Activated CD4-positive, CD25-positive, alpha-beta regulatory T cell treated with anti-CD3 and anti-CD28 coated beads, Interleukin-2, amount 50 U/mL, for 72 hours (primary cell): ENCODE measurements around the gene GGPS1.
"Not testable (repeated sequence)": the region's sequence is repeated elsewhere in the genome, so short reads cannot be mapped to it uniquely, and the experiment has no call there.

ENCODE experiments used
- DNase-seq: peaks from one replicate; pipeline ENCODE4 v3.0.0; 2021

Gene GGPS1

GRCh38 chr1:235328271-235329138 is at the start of gene GGPS1:
TSS of gene GGPS1 (plus strand) at chr1:235328570. CDS start at chr1:235335265, 6,695 bp downstream.
- DNase-seq, result peak; percentile 96

GRCh38 chr1:235278915-235279292 is 49.5 kb upstream of the GGPS1 start:
- DNase-seq, result no peak

GRCh38 chr1:235279694-235280093 is 48.7 kb upstream of the GGPS1 start:
- DNase-seq, result no peak

GRCh38 chr1:235280467-235280866 is 47.9 kb upstream of the GGPS1 start:
- no peak for DNase-seq

- not testable (repeated sequence) for DNase-seq
These were observed 44.7 kb upstream of the GGPS1 start for GRCh38 chr1:235283636-235284035.

DNA sequence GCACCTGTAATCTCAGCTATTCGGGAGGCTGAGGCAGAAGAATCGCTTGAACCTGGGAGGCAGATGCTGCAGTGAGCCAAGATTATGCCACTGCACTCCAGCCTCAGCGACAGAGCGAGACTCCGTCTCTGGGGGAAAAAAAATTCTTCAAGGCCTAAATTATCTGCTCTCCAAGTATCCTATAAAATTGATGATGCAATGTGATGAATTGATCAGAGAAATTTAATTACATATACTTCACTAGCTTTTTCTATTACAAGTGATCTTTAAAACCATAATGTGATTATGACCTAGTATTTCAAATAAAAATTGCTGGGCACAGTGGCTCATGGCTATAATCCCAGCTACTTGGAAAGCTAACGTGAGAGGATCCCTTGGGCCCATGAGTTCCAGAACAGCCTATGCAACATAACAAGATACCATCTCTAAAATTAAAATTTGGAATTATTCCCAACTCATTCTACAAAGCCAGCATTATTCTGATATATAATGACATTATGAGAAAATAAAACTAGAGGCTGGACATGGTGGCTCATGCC is 44.1 kb upstream of the GGPS1 start:
- no peak for DNase-seq

GRCh38 chr1:235286667-235287066 is 41.7 kb upstream of the GGPS1 start:
- no peak for DNase-seq

DNA sequence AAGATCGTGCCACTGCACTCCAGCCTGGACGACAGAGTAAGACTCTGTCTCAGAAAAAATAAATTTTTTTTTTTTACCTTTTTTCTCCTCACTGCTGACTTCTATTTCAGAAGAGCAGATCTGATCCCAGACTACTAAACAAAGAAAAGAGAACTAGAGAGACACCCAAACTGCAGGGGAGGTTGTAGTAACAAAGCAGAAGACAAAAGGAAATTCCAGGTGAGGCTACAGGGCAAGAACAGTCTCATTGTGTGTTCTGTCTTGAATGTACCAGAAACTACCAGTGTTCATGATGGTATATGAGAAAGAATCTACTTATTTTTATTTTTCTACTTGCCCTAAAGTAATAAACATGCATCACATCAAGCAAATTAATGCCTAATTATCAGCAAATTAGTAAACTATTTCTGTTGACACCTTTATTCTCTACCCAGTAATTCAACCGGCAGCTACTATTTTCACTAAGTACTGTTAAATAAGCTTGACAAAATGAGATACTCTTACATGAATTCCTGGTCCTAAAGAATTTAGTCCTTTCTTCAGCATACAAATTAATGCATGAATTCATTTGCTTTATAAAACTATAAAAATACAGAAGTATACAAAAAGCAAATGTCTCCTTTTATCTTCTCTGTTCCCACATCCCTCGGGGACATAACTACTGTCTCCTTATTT is 41.0 kb upstream of the GGPS1 start:
- DNase-seq, result no peak

GRCh38 chr1:235289859-235290739 is 38.3 kb upstream of the GGPS1 start:
- no peak for DNase-seq

DNA sequence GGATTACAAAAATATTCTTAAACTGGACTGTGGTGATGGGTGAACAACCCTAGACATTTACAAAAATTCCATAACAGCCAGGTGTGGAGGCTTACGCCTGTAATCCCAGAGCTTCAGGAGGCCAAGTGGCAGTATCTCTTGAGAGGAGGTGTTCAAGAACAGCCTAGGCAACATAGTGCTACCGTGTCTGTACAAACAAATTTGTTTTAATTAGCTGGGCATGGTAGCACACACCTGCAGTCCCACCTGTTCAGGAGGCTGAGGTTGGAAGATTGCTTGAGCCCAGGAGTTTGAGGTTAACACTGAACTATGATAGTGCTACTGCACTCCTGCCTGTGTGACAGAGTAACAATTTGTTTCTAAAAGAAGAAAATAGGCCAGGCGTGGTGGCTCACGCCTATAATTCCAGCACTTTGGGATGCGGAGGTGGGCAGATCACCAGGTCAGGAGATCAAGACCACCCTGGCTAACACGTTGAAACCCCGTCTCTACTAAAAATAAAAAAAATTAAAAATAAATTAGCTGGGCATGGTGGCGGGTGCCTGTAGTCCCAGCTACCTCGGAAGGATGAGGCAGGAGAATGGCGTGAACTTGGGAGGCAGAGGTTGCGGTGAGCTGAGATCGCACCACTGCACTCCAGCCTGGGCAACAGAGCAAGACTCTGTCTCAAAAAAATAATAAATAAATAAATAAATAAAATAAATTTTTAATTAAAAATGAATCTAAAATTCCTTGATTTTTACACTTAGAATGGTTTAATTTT is 37.4 kb upstream of the GGPS1 start:
- no peak for DNase-seq

GRCh38 chr1:235291599-235292091 is 36.7 kb upstream of the GGPS1 start:
- DNase-seq, result no peak

DNA sequence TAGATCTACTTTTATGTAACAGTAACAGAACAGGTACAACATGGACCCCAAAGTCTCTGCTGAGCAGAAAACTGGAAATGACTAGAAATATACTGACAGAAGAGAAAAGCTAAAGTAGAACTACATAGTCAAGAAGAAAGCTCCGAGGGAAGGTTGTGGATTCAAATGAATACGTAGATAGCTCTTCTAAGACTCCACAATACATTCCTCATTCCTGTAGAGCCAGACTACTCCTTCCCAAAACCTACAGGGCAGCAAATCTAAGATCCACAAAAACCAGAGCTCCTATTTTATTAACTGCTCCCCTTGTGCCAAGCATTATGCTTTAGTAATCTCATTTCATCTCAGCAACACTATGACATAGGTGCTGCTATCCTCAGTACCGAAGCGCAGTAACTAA is 35.6 kb upstream of the GGPS1 start:
- no peak for DNase-seq

DNA sequence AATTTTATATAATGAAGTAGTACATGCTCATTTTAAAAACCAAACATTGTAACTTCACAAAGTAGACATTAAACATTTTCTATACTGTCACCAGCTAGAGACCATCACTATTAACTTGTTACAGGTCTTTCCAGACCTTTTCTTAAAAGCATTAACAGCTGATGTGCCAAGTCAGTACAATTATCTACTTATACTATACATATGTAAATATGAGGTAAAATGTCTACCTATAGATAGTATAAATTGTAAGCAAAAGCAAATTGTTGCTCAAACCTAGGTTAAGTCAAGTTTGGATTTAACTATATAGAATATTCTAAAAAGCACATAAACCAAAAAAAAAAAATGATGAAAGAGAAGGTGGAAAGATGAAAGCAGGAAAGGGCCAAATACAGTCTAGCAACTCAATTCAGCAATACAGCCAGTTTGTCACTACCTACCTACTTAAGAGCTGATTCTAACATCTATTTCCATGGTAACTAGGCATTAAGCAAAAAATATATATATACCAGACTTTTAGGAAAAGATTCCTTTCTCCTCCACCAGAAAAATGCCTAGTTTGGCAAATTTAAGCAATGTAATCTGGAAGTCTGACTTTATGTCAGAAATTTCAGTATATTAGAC is 34.9 kb upstream of the GGPS1 start:
- DNase-seq, result no peak

DNA sequence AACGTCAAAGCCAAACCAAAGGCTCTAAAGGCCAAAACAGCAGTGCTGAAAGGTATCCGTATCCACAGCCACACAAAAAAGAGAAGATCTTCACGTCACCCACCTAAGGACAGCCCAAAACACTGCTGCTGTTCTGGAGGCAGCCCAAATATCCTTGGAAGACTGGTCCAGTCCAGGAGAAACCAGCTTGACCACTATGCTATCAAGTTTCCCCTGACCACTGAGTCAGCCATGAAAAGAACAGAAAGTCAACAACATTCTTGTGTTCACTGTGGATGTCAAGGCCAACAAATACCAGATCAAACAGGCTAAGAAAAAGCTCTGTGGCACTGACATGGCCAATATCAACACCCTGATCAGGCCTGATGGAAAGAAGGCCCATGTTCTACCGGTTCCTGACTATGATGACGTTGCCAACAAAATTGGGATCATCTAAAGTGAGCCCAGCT is 32.4 kb upstream of the GGPS1 start:
- no peak for DNase-seq

DNA sequence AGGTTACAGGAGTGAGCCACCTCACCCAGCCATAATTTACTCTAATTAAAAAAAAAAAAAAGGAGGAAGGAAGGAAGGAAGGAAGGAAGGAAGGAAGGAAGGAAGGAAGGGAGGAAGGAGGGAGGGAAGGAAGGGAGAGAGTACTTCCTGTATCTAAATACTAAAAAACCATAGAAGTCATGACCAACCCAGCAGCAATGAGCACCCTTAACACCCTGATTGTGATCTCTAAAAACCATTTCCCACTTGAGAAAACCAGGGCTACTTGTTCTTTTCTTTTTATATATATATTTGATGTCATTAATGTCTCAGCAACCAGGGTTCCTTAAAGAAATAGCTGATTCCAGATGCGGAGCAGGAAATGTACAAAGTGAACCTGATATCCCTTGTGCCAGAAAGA is 31.6 kb upstream of the GGPS1 start:
- DNase-seq, result no peak

DNA sequence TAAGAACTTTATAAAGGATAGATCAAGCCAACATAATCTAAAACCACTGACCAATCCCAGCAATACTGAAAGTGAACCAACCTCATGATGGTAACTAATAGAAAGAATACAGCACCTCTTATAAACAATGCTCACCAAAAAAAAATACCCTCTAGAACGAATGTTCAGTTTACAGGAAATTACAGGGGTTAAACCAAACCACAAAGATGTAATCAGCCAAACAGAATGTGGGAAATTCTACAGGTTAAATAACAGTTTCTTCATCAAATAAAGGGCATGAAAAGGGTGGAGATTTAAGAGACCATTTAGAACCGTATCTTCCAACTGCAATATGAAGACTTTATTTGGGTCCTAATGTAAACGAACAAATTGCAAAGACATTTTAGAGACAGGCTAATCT is 30.8 kb upstream of the GGPS1 start:
- no peak for DNase-seq

DNA sequence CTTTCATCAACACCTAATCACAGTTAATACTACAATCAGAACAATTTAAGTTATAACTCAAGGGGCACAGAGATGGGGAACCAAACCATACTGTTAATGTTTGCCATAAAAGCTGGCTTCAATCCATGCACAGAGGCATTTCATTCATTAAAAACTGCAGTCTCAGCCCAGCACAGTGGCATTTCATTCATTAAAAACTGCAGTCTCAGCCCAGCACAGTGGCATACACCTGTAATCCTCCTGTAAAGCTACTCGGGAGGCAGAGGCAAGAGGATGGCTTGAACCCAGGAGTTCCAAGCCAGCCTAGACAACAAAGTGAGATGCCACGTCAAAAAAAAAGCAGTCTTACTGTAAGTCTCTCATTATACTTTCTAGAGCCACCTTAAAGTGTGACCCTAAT is 29.6 kb upstream of the GGPS1 start:
- no peak for DNase-seq

- DNase-seq, result no peak
These were observed 29.1 kb upstream of the GGPS1 start for GRCh38 chr1:235299169-235299858.

GRCh38 chr1:235302143-235302542 is 26.2 kb upstream of the GGPS1 start:
- no peak for DNase-seq

DNA sequence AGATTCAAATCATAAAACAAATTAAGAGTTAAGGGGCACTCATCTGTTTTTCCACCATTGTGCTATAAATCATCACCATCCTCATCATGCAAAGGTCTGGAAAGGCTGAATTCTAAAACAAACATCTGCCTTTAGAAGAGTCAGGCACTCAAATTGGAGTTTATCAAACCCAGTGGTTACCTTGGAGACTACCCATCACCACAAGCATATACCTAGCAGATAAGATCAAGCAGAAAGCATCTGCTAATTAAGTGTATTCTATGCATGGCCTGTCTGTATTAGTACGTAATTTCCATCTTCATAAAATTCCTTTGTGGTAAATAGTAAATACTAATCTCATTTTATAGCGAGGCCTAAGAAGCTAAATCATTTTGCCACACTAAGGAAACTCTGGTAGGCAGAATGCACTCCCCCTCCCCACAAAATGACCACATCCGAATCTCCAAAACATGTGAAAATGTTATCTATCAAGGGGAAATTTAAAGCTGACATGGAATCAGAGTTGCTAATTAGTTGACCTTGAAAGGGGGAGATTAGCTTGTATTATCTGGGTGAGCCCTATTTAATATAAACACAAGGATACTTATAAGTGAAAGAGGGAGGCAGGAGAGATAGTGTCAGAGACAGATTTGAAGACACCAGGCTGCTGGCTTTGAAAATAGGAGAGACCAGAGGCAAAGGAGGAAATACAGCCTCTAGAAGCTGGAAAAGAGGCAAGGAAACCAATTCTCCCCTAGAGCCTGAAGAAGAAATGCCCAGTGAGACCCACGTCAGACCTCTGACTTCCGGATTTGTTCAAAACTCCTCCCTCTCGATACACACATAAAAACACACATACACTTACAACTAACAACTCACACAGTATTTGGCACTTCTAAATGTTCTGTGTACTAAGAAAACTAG is 23.6 kb upstream of the GGPS1 start:
- DNase-seq, result no peak
